Neural cell (in vitro differentiated cells): Measurements from ENCODE around the gene RELN.

Source experiments
- CTCF ChIP-seq: fragments of 450-650 bp; IDR thresholded peaks from 2 replicates; pipeline ENCODE4 v1.5.1; 2014; ENCODE audit warnings: antibody characterized with exemption, mild to moderate bottlenecking, moderate library complexity; ENCODE audit not compliant: poor library complexity, severe bottlenecking
- EP300 ChIP-seq: fragments of 450-650 bp; conservative IDR thresholded peaks from 2 replicates; pipeline ENCODE4 v1.6.1; 2014; ENCODE audit warnings: antibody characterized with exemption, mild to moderate bottlenecking, moderate library complexity; ENCODE audit not compliant: poor library complexity, severe bottlenecking
- EZH2 ChIP-seq: fragments of 200-600, 300-800 bp; shearing (Covaris generic), sonication (generic); IDR thresholded peaks from 2 replicates; pipeline ENCODE4 v1.6.1; 2014; ENCODE audit warnings: antibody characterized with exemption, low read length, borderline replicate concordance, mild to moderate bottlenecking; ENCODE audit not compliant: insufficient read depth, poor library complexity, severe bottlenecking
- POLR2AphosphoS5 ChIP-seq: IDR thresholded peaks from 2 replicates; pipeline ENCODE4 v1.6.1; 2012
- RAD21 ChIP-seq: fragments of 450-650 bp; conservative IDR thresholded peaks from 2 replicates; pipeline ENCODE4 v1.6.1; 2014; ENCODE audit warnings: antibody characterized with exemption, mild to moderate bottlenecking, moderate library complexity

GRCh38 chr7:103924184-103924583, 65.3 kb downstream of the RELN start:
- TF ChIP-seq EP300 (no peak), CTCF (no peak), POLR2AphosphoS5 (no peak), EZH2 (no peak), RAD21 (no peak)
